Glutamatergic neuron (in vitro differentiated cells): ENCODE data around the gene FITM1. TPM values are rescaled to one million over a fixed set of nuclear protein-coding genes. Genes with fewer than 3 reads are reported as not detected.

Experiments
- DNase-seq: peaks from one replicate; pipeline ENCODE4 v3.0.0; 2022
- H3K27ac Mint-ChIP-seq: one replicate; pipeline ENCODE4 v1.8.0; 2020; ENCODE audit warnings: mild to moderate bottlenecking, mixed read lengths, inconsistent platforms; ENCODE audit not compliant: unreplicated experiment
- H3K27me3 Mint-ChIP-seq: one replicate; pipeline ENCODE4 v1.8.0; 2020; ENCODE audit warnings: mild to moderate bottlenecking, moderate library complexity, mixed read lengths, inconsistent platforms; ENCODE audit not compliant: unreplicated experiment
- H3K36me3 Mint-ChIP-seq: one replicate; pipeline ENCODE4 v1.8.0; 2020; ENCODE audit warnings: mild to moderate bottlenecking, mixed read lengths, inconsistent platforms; ENCODE audit not compliant: unreplicated experiment
- H3K4me1 Mint-ChIP-seq: one replicate; pipeline ENCODE4 v1.8.0; 2020; ENCODE audit warnings: mild to moderate bottlenecking, low read depth, mixed read lengths, inconsistent platforms; ENCODE audit not compliant: unreplicated experiment
- H3K4me3 Mint-ChIP-seq: one replicate; pipeline ENCODE4 v1.8.0; 2020; ENCODE audit warnings: mild to moderate bottlenecking, mixed read lengths, inconsistent platforms; ENCODE audit not compliant: unreplicated experiment
- H3K9me3 Mint-ChIP-seq: one replicate; pipeline ENCODE4 v1.8.0; 2020; ENCODE audit warnings: mild to moderate bottlenecking, moderate library complexity, mixed read lengths, inconsistent platforms; ENCODE audit not compliant: unreplicated experiment
- total RNA-seq: library from RNA; stranded (reverse); fragmentation: NEBNext Ultra II Directional; extraction: Animal tissue kit (Norgen Biotek cat#: 25700); gene quantifications from one replicate; pipeline ENCODE4 v1.2.1, GENCODE V29; 2021; ENCODE audit not compliant: unreplicated experiment
- TF ChIP-seq, protein P1 (sequence below): fragments of 200-600 bp; sonication (generic); IDR thresholded peaks from one replicate; pipeline ENCODE4 v1.5.0; 2021; ENCODE audit not compliant: partially characterized antibody, unreplicated experiment

FITM1 gene
- total RNA-seq, 1 donor from 2014 or later: 0.66 TPM

DNA sequence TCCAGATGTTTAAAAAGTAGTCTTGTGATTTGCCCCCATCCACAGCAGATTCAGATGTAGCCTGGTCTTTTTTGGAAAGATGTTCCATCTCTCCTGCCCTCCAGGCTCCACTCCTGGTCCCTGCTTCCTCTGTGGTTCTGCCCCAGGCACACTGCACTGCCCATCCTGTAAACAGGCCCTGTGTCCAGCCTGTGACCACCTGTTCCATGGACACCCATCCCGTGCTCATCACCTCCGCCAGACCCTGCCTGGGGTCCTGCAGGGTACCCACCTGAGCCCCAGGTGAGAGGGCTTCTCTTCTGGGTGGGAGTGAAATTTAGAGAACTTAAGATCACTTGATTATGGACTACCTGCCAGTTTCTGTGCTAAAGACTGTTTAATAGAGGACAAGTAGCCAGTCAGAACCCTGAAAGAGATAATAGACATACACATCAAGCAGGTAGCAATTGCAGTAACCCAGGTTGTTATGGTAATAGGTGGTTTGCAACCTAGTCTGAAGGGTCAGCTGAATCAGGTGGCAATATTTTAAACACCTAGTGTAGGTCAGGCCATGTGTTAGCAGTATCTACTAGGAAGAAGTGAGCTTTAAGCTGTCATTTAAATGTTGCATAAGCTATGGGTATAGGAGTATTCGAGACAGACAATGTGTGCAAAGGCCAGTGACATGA is 19.0 kb downstream of the FITM1 start:
- Mint-ChIP-seq H3K4me1 (peaks cover 9% of the 10 kb centered on the region), H3K27ac (peak overlapping the region; percentile 38)

DNA sequence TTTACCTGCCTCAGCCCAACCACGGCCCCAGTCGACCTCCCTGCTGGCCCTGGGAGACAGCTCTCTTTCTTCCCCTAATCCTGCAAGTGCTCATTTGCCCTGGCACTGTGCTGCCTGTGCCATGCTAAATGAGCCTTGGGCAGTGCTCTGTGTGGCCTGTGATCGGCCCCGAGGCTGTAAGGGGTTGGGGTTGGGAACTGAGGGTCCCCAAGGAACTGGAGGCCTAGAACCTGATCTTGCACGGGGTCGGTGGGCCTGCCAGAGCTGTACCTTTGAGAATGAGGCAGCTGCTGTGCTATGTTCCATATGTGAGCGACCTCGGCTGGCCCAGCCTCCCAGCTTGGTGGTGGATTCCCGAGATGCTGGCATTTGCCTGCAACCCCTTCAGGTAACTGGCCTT is 19.6 kb downstream of the FITM1 start:
- H3K4me3 Mint-ChIP-seq: no peak overlapping the region
- peak overlapping the region; percentile 70 for H3K27ac Mint-ChIP-seq
- H3K9me3 Mint-ChIP-seq: peaks cover 4% of the 10 kb centered on the region
- H3K36me3 Mint-ChIP-seq: no peaks in the 10 kb centered on the region
- peaks cover 4% of the 10 kb centered on the region for H3K27me3 Mint-ChIP-seq
- peaks cover 13% of the 10 kb centered on the region for H3K4me1 Mint-ChIP-seq
- DNase-seq: no peak
- TF ChIP-seq, protein P1, sequence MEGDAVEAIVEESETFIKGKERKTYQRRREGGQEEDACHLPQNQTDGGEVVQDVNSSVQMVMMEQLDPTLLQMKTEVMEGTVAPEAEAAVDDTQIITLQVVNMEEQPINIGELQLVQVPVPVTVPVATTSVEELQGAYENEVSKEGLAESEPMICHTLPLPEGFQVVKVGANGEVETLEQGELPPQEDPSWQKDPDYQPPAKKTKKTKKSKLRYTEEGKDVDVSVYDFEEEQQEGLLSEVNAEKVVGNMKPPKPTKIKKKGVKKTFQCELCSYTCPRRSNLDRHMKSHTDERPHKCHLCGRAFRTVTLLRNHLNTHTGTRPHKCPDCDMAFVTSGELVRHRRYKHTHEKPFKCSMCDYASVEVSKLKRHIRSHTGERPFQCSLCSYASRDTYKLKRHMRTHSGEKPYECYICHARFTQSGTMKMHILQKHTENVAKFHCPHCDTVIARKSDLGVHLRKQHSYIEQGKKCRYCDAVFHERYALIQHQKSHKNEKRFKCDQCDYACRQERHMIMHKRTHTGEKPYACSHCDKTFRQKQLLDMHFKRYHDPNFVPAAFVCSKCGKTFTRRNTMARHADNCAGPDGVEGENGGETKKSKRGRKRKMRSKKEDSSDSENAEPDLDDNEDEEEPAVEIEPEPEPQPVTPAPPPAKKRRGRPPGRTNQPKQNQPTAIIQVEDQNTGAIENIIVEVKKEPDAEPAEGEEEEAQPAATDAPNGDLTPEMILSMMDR: no peak

More for the DNA sequence above, 19.0 kb downstream of the FITM1 start:
- Mint-ChIP-seq H3K27me3 (peaks cover 4% of the 10 kb centered on the region), H3K4me3 (peak overlapping the region; percentile 90), H3K9me3 (peaks cover 4% of the 10 kb centered on the region), H3K36me3 (no peaks in the 10 kb centered on the region)
- DNase-seq: no peak
- TF ChIP-seq, protein P1: no peak

DNA sequence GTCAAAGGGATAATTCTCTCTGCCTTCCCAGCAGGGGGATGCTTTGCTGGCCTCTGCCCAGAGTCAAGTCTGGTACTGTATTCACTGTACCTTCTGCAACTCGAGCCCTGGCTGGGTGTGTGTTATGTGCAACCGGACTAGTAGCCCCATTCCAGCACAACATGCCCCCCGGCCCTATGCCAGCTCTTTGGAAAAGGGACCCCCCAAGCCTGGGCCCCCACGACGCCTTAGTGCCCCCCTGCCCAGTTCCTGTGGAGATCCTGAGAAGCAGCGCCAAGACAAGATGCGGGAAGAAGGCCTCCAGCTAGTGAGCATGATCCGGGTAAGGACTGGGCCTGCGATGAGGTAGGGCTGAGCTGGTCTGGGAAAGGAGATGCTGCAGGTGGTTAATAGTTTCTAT is 20.1 kb downstream of the FITM1 start:
- Mint-ChIP-seq H3K4me3 (no peak overlapping the region), H3K9me3 (peaks cover 4% of the 10 kb centered on the region), H3K36me3 (no peaks in the 10 kb centered on the region), H3K27me3 (peaks cover 5% of the 10 kb centered on the region), H3K4me1 (peaks cover 13% of the 10 kb centered on the region), H3K27ac (peak overlapping the region; percentile 70)
- DNase-seq: no peak
- TF ChIP-seq, protein P1: no peak

DNA sequence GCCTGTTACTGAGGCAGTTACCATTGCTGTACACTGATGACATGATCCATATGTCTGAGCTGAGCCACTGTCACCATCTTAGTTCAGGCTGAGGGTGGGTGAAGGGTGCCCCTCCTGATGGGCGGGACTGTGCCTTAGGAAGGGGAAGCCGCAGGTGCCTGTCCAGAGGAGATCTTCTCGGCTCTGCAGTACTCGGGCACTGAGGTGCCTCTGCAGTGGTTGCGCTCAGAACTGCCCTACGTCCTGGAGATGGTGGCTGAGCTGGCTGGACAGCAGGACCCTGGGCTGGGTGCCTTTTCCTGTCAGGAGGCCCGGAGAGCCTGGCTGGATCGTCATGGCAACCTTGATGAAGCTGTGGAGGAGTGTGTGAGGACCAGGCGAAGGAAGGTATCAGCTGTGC is 20.5 kb downstream of the FITM1 start:
- H3K27me3 Mint-ChIP-seq: peaks cover 7% of the 10 kb centered on the region
- no peak for DNase-seq
- H3K4me3 Mint-ChIP-seq: no peak overlapping the region
- TF ChIP-seq, protein P1: no peak
- H3K9me3 Mint-ChIP-seq: peaks cover 4% of the 10 kb centered on the region
- H3K4me1 Mint-ChIP-seq: peaks cover 10% of the 10 kb centered on the region
- peak overlapping the region; percentile 43 for H3K27ac Mint-ChIP-seq
- no peaks in the 10 kb centered on the region for H3K36me3 Mint-ChIP-seq

DNA sequence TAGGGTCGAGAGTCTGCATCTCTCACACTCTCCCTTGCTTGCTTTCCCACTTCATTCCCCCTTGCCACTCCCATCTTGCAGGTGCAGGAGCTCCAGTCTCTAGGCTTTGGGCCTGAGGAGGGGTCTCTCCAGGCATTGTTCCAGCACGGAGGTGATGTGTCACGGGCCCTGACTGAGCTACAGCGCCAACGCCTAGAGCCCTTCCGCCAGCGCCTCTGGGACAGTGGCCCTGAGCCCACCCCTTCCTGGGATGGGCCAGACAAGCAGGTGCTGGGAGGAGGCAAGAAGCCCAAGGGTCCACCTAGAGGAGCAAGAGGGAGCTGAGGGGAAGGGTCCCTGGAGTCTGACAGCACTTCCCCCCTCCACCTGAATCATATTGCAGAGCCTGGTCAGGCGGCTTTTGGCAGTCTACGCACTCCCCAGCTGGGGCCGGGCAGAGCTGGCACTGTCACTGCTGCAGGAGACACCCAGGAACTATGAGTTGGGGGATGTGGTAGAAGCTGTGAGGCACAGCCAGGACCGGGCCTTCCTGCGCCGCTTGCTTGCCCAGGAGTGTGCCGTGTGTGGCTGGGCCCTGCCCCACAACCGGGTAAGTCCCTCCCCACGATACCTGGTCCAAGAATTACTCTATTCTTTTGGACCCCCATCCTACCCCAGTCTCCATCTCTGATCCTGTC is 21.1 kb downstream of the FITM1 start:
- H3K4me3 Mint-ChIP-seq: no peak overlapping the region
- H3K9me3 Mint-ChIP-seq: peaks cover 4% of the 10 kb centered on the region
- H3K36me3 Mint-ChIP-seq: no peaks in the 10 kb centered on the region
- H3K27me3 Mint-ChIP-seq: peaks cover 7% of the 10 kb centered on the region
- DNase-seq: no peak
- H3K4me1 Mint-ChIP-seq: peaks cover 8% of the 10 kb centered on the region
- peak overlapping the region; percentile 33 for H3K27ac Mint-ChIP-seq
- TF ChIP-seq, protein P1: no peak
